Inflammatory macrophage treated with lipopolysaccharide for 4 hours (primary cell): ENCODE measurements around the gene C1orf50.
A peak's percentile ranks its signal among the peaks of the same experiment; 100 is the strongest.
"Not testable (repeated sequence)": the region's sequence is repeated elsewhere in the genome, so short reads cannot be mapped to it uniquely, and the experiment has no call there.

Experiments
- DNase-seq: peaks from one replicate; pipeline ENCODE4 v3.0.0-alpha.2; 2020

Gene C1orf50

DNA sequence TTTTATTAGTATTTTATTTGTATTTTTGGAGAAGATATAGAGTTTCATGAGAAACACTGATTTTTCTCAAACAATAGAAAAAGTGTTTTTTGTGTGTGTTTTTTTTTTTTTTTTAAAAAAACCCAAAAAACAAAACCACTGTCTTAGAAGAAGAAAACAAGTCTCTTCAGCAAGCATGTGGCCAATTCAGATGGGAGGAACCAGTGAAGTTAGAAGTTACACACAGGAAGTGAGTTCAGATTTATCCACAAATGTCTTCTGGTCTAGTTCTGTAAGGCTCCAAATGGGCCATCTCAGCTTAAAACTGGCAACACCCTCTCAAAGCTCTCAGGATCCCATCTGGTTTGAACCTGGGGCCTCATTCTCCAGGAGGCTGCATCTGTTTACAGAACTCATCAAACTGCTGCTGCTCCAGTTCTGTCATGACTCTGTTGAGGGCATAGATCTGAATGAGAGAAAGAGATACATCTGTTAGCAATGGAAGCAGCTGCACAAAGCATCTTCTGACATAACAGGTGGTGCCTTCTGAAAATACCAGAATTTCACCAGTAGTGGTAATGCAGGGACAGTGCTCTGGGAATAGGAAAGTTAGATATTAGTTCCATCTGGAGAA lies 40.1 kb downstream of the C1orf50 start:
- DNase-seq = no peak

DNA sequence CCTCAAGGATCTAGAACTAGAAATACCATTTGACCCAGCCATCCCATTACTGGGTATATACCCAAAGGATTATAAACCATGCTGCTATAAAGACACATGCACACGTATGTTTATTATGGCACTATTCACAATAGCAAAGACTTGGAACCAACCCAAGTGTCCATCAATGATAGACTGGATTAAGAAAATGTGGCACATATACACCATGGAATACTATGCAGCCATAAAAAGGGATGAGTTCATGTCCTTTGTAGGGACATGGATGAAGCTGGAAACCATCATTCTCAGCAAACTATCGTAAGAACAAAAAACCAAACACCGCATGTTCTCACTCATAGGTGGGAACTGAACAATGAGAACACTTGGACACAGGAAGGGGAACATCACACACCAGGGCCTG lies 47.8 kb downstream of the C1orf50 start:
- not testable (repeated sequence) for DNase-seq

DNA sequence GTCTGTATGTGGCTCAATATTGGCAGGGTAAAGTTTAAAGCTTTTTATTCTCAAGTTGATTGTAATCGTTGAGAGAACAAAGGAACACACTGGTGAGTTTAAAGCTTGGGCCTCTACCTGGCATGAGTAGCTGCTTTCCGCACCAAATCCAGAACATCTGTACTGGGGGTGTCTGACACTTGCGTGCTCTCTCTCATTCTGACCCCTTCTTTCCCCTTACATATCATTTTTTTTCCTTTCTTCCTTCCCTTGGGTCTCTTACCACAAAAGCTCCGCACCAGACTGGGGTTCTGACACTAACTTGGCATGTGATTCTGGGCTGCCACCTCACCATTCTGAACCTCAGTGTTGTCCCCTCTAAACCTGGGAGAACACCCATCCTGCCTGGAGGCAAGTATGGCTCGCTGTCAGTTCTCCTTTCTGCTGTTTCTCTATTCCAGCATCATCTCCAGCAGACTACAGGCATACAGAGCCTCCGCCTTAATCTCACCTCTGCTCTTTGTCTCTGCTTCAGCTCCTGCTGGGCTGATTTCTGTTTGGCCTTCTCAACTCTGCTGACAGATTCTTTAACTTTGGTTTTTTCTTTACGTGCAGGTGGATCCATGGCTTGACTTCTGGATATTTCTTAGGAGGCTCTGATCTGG lies 49.0 kb downstream of the C1orf50 start:
- DNase-seq = no peak

DNA sequence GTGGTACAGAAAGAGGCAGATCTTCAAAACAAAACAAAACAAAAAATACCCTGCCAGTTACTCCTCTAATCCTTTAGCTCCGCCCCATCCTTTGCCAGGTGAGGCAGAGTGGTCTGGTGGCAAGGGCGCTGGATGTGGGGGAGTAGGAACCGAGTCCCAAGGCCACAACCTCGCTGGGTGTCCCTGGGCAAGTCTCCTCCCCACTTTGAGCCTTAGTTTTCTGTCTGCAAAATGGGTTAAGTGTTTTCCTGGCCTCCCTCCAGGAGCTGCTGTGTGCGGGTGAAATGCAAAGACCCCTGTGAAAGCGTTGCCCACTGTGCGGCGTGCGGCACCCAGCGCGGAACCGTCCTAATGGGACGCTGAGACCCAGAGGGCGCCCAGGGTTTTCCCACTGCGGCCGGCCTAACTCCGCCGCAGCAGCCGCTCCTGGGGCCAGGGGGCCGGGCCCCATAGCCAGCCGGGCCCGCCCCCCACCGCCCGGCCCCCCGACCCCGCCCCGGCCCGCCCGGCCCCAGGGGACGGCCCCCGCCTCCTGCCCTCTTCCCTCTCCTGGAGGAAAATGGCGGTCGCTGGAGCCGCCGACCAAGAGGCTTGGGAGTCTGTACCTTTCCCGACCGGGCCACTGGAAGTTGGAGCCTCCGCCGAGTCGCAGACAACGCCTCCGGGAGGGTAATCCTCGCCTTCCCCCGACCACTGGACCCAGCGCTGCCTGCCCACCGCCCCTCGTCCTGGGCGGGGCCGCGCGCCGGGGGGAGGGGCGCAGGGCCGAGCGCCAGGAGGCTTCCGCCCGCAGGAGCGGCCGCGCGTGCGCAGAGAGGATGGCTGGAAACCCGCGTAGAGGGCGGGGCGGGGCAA lies 49.8 kb downstream of the C1orf50 start, which contains the start of the genes ERMAP and SVBP:
ERMAP (plus strand) TSS at position 538 of the 855 bp plus-strand sequence. CDS start 13,327 bp downstream, outside the sequence.
SVBP (minus strand) TSS at position 813 of the 855 bp plus-strand sequence. CDS start 853 bp downstream, outside the sequence.
- peak; percentile 91 for DNase-seq

DNA sequence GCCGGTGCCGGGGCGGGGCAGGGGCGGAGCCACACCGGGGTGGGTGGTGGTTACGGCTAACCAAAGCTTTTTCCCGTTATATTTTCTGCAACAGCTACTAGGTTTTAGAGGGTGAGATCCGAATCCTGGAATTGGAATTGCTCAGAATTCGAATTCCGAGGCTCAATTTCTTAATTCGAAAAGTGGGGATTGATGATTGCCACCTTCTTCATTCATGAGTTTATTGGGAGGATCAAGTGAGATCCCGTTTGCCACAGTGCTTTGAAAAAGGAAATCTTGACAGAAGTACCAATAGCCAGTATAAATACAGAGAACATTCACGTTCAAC lies 50.4 kb downstream of the C1orf50 start:
- DNase-seq = no peak

DNA sequence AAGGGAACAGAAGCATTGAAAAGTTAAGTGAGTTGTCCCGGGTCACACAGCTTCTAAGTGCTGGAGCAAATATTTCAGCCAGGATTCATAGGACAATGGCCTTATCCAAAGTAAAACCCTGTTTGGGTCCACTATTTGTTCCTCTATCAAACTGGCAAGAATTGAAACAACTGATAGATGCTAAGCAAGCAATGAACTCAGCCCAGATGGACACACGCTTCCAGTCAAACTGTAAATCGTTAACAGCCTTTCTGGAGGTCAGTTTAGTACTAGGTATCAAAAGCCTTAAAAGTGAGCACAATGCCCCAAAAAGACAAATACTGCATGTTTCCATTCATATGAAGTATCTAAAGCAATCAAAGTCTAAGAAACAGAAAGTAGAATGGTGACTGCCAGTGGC lies 50.9 kb downstream of the C1orf50 start:
- no peak for DNase-seq

DNA sequence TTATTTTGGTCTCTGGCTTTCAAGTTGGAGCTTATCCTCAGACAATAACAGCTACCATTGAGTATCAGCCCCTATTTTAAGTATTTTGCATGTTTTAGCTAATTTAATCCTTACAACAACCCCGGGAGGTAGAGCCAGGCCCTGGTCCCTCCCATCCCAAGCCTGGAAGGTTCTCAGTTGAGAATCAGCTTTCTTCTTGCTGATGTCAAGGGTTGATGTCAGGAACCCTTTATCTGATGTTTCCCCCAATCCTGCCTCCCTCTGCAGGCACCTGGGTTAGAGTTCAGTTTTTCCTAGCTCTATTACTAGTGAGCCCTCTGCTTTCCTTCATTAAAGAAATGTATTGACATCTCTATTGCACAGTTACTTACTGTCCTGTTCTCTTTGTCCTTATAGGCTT lies 53.8 kb downstream of the C1orf50 start:
- DNase-seq = no peak

DNA sequence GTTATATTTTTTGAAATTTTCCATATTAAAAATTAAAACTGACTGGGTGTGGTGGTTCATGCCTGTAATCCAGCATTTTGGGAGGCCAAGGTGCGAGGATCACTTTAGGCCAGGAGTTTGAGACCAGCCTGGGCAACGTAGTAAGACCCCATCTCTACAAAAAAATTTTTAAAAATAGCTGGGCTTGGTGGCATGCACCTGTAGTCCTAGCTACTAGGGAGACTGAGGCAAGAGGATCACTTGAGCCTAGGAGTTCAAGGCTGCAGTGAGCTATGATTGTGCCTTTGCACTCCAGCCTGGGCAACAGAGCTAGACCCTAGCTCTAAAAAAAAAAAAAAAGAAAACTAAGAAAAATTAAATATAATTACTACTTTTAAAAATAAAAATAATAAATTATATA lies 54.6 kb downstream of the C1orf50 start:
- DNase-seq = no peak

DNA sequence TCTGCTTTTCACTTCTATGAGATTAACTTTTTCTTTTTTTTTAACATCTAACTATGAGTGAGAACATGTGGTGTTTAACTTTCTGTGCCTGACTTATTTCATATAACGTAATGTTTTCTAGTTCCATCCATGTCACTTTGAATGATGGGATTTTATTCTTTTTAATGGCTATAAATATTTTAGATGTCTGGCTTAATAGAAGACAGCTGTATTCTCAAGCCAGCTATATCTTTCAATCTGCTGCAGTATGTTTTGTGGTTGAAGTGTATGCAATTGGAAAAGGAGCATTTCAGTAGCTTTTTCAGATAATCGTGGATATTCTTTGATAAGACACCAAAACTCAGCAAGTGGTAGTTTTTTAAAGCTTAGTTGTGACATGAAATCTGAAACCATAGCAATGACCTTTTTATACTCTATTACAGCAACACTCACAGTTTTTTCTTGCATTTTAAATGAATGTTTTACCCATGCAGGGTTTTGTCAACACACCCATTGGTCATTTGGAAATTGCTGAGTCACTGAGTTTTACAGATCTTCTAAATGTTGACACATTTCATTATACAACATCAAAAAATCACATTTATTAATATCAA lies 55.8 kb downstream of the C1orf50 start:
- peak; percentile 55 for DNase-seq

DNA sequence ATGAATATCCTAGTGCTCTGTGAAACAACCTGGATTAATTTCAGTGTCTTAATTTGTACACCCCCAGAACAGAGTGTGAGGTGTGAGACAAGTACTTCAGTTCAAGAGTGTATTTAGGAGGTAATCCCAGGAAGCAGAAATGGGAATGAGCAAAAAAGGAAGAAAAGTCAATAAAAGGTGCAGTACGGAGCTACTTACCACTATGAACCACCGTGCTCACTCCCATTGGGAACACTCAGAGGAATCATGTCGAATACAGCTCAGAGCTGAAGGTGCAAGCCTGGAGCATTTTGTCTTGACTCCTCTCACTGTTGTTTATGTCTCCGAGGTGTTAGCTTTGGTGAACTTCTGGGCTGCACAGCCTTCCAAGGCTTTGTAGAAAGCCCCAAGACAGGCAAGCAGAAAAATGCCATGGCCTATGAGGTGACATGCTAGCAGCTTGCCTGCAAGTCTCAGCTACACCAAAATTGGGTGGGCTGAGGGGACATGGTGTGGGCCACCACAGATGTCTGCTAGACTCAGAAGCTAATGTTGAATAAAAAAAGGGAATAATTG lies 57.5 kb downstream of the C1orf50 start:
- DNase-seq = no peak

DNA sequence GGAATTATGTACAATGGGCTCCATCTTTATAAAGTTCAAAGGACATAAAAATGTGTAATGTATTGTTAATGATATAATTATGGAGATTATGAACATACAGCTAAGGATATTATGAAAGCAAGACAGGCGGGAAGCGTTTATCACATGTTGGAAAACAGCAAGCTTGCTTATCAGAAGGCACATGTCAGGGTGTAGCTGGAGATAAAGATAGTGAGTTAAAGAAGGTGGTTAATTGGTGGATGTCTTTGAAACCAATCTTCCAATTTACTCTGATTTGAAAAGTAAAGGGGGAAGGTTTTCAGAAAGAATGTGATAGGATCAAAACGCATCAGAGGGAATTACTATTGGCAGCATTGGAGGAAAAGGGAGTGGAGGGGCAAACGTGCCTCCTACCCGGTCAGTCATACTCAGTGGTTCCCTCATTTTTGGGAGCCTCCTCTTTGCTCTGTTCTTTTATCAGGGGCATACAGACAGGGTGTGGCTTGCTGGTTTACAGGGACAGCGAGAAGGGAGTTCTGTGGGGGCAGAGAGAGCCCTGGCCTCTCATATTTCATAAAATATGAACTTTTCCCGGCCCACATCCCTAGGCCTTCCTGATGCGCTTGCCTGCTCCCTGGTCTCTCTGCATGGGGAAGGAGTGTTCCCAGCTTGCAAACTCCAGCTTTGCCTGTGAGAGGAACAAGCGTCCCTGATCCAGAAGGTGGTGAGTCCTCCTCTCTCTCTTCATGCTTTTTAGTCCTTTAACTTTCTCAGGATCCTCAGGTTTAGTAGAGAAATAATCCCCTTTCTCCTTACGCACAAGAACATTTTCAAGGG lies 58.2 kb downstream of the C1orf50 start:
- DNase-seq = no peak
